Stimulated activated CD4-positive, alpha-beta T cell treated with anti-CD3 and anti-CD28 coated beads, Interleukin-1b, Interleukin-23, amount 100 ng/mL, for 1 hour (primary cell): ENCODE measurements around the gene CEACAM1.
"Not testable (repeated sequence)": the region's sequence is repeated elsewhere in the genome, so short reads cannot be mapped to it uniquely, and the experiment has no call there.

ENCODE experiments used
- DNase-seq, 2 donors: peaks; one replicate each; pipeline ENCODE4 v3.0.0-alpha.2; 2020; ENCODE audit warnings: low read depth in 2 of 2

Gene CEACAM1

DNA sequence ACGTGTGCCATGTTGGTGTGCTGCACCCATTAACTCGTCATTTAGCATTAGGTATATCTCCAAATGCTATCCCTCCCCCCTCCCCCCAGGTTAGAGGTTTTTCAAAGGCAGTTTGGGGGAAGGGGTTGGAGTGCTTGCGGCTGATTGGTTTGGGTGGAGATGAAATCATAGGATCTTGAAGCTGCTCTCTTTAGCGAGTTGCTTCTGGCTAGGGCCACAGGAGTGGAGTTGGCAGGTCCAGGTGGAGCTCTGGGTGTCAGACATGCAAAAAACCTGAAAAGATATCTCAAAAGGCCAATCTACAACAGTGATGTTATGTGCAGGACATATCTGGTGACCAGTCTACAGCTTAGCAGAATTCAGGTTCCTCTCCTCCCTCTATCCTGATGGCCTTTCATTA is 52.9 kb downstream of the CEACAM1 start:
- DNase-seq = no peak

DNA sequence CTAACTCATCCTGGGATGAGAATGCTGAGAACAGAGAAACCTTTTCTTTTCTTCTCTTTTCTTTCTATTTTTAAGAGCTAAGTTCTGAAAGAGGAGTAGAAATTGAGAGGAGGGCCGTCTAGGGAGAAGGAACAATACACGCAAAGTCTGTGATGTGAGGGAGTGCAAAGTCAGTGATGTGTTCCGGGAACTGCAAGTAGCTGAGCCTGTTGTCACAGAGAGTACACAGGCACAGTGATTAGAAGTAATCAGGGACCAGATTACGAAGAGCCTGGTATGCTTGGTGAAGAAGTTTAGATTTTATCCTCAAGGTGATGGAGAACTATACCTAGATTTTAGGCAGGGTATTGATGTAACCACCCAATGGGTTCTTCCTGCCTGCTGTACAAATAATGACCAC is 53.5 kb downstream of the CEACAM1 start:
- no peak for DNase-seq

DNA sequence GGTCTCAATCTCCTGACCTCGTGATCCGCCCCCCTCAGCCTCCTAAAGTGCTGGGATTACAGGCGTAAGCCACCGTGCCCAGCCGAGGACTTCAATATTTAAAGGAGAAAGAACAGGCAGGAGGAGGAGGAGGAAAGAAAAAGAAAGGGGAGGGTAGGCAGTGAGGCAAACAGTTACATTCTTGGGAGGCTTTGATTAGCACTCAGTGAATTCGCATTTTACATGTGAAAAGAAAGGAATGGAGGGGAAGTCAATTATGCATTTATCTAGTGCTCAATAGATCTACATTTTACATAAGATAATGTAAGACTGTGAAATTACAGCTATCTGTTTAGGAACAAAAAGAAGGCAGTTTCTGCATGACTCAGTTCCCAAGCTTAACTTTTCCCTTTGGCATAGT is 54.6 kb downstream of the CEACAM1 start:
- DNase-seq = no peak

DNA sequence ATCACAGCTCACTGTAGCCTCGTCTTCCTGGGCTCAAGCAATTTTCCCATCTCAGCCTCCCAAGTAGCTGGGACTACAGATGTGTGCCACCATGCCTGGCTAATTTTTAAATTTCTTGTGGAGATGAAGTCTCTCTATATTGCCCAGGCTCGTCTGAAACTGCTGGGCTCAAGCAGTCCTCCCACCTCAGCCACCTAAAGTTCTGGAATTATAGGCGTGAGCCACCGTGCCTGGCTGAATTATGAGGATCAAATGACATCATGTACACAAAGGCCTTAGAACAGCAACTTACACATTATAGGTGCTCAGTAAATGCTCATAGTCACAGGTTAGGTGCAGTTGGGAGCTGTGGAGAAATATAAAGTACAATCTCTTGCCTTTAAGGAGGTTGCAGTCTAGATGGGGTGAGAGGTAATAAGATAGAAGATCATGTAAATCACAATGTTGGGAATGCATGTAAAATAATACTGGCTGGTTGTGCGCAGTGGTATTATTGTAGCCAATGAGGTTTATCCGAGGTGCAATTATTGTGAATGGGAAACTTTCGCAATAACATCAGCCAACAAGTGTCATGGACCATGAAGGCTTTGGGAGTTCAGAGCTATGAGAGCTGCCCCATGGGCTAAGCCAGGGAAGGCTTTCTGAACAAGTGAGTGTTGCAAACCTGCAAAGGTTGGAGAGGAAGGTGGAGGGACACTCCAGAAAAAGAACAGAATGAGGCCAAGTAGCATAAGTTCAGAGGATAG is 55.7 kb downstream of the CEACAM1 start:
- DNase-seq = no peak

DNA sequence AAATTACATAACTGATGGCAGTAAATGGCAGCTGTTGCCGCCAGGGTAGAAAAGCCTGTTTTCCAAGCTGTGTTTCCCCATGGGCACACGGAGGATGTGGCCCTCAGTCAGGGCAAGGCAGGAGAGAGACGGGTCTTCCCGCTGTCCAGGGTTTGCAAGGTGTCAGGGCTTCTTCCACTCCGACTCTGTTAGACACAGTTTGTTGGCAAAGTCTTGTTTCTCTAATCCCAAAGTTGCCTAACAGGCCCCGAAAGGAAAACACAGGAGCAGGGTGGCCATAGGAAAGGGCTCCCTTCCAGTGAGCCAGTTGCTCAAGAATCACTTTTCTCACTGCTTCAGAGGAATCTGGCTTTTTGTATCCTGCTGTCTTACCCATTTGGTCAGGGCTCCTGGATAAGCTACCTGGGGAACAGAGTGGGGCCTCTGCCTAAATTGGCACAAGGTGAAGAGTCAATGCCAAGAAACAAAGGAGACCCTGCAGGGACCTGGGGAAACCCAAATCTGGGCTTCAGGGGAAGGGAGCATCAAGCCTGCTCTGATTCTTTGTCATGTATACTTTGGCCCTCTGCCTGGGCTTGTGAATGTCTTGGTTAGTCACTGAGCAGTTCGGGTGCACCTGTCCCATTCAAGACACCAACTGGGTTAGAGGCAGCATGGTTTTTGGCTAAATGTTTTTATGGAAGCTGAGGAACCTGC is 56.6 kb downstream of the CEACAM1 start:
- DNase-seq = no peak

DNA sequence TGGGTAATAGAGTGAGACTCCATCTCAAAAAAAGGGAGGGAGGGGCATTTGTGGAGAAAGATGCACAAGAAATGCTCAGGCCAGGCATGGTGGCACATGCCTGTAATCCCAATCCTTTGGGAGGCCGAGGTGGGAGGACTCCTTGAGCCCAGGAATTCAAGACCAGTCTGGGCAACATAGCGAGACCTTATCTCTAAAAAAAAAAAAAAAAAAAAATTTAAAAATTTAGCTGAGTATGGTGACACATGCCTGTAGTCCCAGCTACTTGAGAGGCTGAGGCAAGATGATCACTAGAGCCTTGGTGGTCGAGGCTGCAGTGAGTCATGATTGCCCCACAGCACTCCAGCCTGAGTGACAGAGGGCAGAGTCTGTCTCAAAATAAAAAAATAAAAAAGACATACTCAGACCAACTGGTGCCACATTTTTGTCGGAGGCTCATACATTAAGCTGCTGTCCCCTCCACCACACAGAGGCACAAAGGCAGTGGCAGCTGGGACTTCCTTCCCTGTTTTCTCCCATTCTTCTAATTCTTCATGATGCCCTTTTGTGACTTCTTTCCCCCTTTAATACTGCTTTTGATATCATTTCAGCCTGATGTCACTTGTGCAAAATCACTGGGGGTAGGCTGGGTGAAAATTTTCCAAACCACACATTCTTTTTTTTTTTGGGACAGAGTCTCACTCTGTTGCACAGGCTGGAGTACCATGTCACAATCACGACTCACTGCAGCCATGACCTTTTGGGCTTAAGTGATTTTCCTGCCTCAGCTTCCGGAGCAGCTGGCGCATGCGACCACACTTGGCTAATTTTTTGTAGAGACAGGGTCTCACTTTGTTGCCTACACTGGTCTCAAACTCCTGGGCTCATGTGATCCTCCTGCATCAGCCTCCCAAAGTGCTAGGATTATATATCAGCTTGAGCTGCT is 58.7 kb downstream of the CEACAM1 start:
- no peak for DNase-seq

DNA sequence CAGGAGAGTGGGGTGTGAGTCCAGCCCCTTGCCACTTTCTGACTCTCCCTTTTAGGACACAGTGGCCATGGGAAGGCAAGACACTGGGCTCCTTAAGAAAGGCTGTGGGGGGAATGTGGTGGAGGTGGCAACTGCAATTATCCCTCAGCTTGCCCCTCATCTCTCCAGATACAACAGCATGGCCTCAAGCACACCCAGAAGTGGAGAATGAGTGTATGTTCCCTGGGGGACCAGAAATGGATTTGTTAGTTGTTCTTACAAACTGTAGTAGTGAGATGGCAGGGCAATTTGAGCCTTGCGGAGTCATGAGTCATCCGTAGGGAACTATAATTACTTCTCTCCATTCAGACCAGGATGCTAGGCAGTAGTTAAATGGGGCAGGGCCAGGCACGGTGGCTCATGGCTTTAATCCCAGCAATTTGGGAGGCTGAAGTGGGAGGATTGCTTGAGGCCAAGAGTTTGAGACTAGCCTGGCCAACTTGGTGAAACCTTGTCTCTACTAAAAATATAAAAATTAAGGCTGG is 59.9 kb downstream of the CEACAM1 start:
- DNase-seq = no peak

DNA sequence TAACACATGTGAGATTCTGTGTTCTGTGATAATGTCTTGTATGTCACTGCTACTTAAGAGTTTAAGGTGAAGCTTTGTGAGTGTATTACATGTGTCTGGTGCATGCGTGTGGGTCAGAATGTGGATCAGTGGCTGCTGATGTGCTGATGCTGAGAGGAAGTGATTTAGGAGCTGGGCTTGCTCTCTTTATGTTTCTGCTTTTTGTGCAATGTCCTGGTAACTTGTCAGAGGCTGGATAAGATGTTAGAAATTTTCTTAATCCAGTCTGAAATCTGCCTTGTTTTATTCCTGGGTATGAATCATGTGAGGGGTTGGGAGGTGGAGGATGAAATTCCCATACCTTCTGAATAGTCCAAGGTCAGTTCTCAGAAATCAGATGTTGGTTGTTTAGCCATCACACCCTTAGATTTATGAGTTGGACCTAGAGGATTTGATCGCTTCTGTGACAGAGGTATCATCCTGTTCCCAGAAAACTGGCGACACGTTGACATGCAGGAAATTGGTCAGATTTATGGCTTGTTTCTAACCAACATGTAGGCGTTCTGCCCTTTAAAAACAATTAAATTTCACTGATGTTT is 61.0 kb downstream of the CEACAM1 start:
- DNase-seq = no peak

DNA sequence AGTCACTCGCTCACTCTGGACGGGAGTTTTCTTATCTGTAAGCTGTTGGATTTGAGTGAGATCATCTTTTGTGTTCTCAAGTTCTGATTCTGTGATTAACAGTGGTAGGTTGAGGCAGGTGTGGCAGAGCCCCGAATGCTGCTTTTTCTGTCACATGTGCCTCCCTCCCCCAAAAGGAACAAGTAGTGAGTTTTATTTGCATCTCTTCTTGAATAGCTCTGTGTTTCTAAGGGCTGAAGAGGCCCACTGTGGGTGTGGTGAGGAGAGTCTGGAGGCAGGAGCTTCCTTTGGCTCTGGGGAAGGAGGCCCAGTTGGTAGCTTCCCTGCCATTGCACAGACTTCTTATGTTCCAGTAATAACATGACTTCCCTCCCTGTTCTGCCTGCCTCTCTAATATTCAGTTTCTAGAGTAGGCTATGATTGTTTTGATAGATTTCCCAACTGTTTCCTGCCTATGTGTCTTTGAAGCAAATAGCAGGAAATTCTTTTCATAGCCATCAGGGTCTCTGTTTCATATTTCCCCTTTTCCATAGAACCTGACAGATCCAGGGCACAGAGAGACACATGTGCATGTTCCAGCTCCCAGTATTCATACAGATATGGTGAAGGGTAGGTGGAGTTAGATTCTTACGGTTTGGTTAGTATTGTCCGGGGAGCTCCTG is 61.6 kb downstream of the CEACAM1 start:
- DNase-seq = no peak

DNA sequence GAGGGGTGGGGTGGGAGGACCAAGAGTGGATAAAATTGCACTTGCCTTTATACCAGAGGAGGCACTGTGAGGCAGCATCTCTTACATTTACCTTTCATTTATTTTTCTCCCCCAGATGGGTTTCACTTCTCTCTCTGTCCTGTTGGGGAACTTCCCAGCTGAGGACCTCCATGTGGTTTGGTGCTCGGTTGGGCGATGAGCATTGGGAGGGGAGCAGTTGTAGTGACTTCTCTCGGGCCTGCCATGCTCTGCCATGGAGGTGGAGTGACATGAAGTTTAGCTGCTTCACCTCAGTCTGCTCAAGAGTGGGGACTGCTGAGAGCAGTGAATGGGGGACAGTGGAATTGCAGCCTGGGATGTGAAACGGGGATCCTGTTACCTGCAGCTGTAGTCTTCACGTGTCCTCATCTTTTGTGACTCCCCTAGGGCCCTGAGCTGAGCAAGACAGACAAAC is 62.4 kb downstream of the CEACAM1 start:
- DNase-seq = no peak

DNA sequence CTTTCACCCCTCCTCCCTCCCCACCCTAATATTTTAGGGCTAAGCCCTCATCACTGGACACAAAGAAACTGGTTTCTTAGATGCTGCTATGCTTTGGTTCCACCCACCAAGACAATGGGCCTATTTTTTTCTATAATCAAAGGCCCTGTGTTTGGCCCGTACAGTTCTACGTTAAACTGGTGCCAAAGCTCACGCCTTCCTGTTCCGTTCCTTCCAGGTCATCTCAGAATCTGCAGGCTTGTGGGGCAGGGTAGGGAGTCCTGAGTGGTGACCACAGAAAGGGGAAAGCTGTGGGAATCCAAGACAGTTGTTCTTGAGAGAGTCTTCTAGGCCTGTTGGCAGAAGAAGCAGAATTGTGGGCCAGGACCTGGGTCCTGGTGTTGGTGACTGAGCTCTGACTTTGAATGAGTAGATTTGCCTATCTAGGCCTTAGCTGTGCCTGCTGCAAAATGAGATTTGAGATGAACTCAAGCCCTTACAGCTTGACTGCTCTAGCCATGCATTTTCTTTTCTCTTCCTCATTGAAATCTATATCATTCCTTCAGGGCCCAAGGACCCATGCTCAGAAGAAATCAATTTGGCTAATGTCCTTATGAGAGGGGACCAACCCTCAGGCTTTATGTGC is 66.5 kb downstream of the CEACAM1 start:
- DNase-seq = no peak

DNA sequence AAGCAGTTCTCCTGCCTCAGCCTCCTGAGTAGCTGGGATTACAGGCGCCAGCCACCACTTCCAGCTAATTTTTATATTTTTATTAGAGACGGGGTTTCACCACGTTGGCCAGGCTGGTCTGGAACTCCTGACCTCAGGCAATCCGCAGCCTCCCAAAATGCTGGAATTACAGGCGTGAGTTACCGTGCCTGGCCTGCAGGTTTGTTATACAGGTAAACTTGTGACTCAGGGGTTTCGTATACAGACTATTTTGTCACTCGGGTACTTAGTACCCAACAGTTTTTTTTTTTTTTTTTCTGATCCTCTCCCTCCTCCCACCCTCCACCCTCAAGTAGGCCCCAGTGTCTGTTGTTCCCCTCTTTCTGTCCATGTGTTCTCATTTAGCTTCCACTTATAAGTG is 67.0 kb downstream of the CEACAM1 start:
- DNase-seq = not testable (repeated sequence)

DNA sequence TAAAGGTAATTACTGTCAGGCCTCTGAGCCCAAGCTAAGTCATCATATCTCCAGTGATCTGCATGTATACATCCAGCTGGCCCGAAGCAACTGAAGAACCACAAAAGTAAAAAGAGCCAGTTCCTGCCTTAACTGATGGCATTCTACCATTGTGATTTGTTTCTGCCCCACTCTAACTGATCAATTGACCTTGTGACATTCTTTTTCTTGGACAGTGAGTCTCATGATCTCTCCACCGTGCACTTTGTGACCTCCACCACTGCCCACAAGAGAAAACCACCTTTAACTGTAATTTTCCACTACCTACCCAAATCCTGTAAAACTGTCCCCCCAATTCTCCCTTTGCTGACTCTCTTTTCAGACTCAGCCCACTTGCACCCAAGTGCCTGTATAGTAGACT is 68.4 kb downstream of the CEACAM1 start:
- DNase-seq = no peak
